Nephron (organoid): ENCODE results near the gene PAX5.
"Not testable (repeated sequence)": the region's sequence is repeated elsewhere in the genome, so short reads cannot be mapped to it uniquely, and the experiment has no call there.

Experiments
- H3K27ac Mint-ChIP-seq, 3 experiments: 2 replicates each; pipeline ENCODE4 v1.8.0; 2020; ENCODE audit warnings: mixed read lengths in 3 of 3, mild to moderate bottlenecking in 2 of 3, moderate library complexity in 1 of 3
- H3K27me3 Mint-ChIP-seq: 2 replicates; pipeline ENCODE4 v1.8.0; 2021; ENCODE audit warnings: low read depth, mild to moderate bottlenecking, moderate library complexity, mixed read lengths
- H3K36me3 Mint-ChIP-seq: 2 replicates; pipeline ENCODE4 v1.8.0; 2020; ENCODE audit warnings: low read depth, mixed read lengths
- H3K4me1 Mint-ChIP-seq: 2 replicates; pipeline ENCODE4 v1.8.0; 2020; ENCODE audit warnings: mixed read lengths
- H3K4me3 Mint-ChIP-seq, 3 experiments: 2 replicates each; pipeline ENCODE4 v1.8.0; 2020; ENCODE audit warnings: mild to moderate bottlenecking in 3 of 3, mixed read lengths in 3 of 3, moderate library complexity in 2 of 3
- H3K9me3 Mint-ChIP-seq: 2 replicates; pipeline ENCODE4 v1.8.0; 2020; ENCODE audit warnings: mixed read lengths
- CTCF ChIP-seq, 3 experiments: fragments of 200-600 bp; sonication (generic); IDR thresholded peaks; one replicate each; pipeline ENCODE4 v1.5.0; 2021; ENCODE audit warnings: antibody characterized with exemption in 3 of 3; ENCODE audit not compliant: unreplicated experiment in 3 of 3

The PAX5 gene

GRCh38 chr9:37033682-37034304 is at the start of gene PAX5:
PAX5 (minus strand) TSS chr9:37034268; CDS start chr9:37034031, 237 bp downstream.
- TF ChIP-seq CTCF (IDR thresholded peaks at IDR 0.05; ENCODE audit: unreplicated experiment in 3 of 3), result no peak
- peaks cover 100% of the 10 kb centered on the region for H3K27me3 Mint-ChIP-seq
- H3K9me3 Mint-ChIP-seq, result peaks cover 8% of the 10 kb centered on the region
- H3K4me1 Mint-ChIP-seq, result peaks cover 17% of the 10 kb centered on the region
- H3K4me3 Mint-ChIP-seq, result peak within 1 kb of the TSS; percentile 41 to 76 (median 51)
- no peak within 1 kb of the TSS for H3K27ac Mint-ChIP-seq
- H3K36me3 Mint-ChIP-seq, result no peaks in the 10 kb centered on the region

- no peak for TF ChIP-seq CTCF (IDR thresholded peaks at IDR 0.05; ENCODE audit: unreplicated experiment in 3 of 3)
- H3K9me3 Mint-ChIP-seq, result no peaks in the 10 kb centered on the region
- no peak overlapping the region for H3K27ac Mint-ChIP-seq
- H3K4me1 Mint-ChIP-seq, result peaks cover 37% of the 10 kb centered on the region
- no peaks in the 10 kb centered on the region for H3K27me3 Mint-ChIP-seq
- peak overlapping the region in 1 of 3 experiments; percentile 9 for H3K4me3 Mint-ChIP-seq
- peaks cover 19% of the 10 kb centered on the region for H3K36me3 Mint-ChIP-seq
Measured at GRCh38 chr9:37083654-37084053, 49.6 kb upstream of the PAX5 start.

GRCh38 chr9:37082214-37082765 is 48.2 kb upstream of the PAX5 start:
- Mint-ChIP-seq H3K4me1 (peaks cover 37% of the 10 kb centered on the region), H3K4me3 (peak overlapping the region in 2 of 3 experiments; percentile 59 to 96), H3K9me3 (no peaks in the 10 kb centered on the region), H3K27ac (no peak overlapping the region), H3K36me3 (peaks cover 9% of the 10 kb centered on the region), H3K27me3 (peaks cover 4% of the 10 kb centered on the region)
- no peak for TF ChIP-seq CTCF (IDR thresholded peaks at IDR 0.05; ENCODE audit: unreplicated experiment in 3 of 3)

GRCh38 chr9:37081507-37081906 is 47.4 kb upstream of the PAX5 start:
- H3K9me3 Mint-ChIP-seq, H3K27me3 Mint-ChIP-seq, H3K36me3 Mint-ChIP-seq, H3K27ac Mint-ChIP-seq: not testable (repeated sequence)
- H3K4me3 Mint-ChIP-seq, result peak overlapping the region; percentile 95 to 98 (median 96)
- H3K4me1 Mint-ChIP-seq, result peaks cover 37% of the 10 kb centered on the region

- Mint-ChIP-seq H3K4me1 (peaks cover 37% of the 10 kb centered on the region), H3K27ac (peak overlapping the region; percentile 82 to 94 (median 89)), H3K27me3 (peaks cover 14% of the 10 kb centered on the region), H3K4me3 (peak overlapping the region; percentile 95 to 98 (median 96))
- not testable (repeated sequence) for H3K36me3 Mint-ChIP-seq, H3K9me3 Mint-ChIP-seq
Measured at GRCh38 chr9:37080165-37080628, 46.1 kb upstream of the PAX5 start.

- TF ChIP-seq CTCF (IDR thresholded peaks at IDR 0.05; ENCODE audit: unreplicated experiment in 3 of 3), result no peak
- no peaks in the 10 kb centered on the region for H3K36me3 Mint-ChIP-seq
- H3K4me3 Mint-ChIP-seq, result peak overlapping the region; percentile 95 to 98 (median 96)
- H3K4me1 Mint-ChIP-seq, result peaks cover 37% of the 10 kb centered on the region
- peaks cover 19% of the 10 kb centered on the region for H3K27me3 Mint-ChIP-seq
- H3K27ac Mint-ChIP-seq, result peak overlapping the region; percentile 82 to 94 (median 89)
- H3K9me3 Mint-ChIP-seq, result no peaks in the 10 kb centered on the region
Measured at GRCh38 chr9:37079370-37080164, 45.5 kb upstream of the PAX5 start.

- H3K4me1 Mint-ChIP-seq, H3K4me3 Mint-ChIP-seq, H3K36me3 Mint-ChIP-seq, H3K9me3 Mint-ChIP-seq, H3K27ac Mint-ChIP-seq: not testable (repeated sequence)
- H3K27me3 Mint-ChIP-seq, result peaks cover 34% of the 10 kb centered on the region
Measured at GRCh38 chr9:37074790-37075189, 40.7 kb upstream of the PAX5 start.
